WERI-Rb-1 (cell line): ENCODE data around the gene ZBTB14.
A peak's percentile ranks its signal among the peaks of the same experiment; 100 is the strongest.

ENCODE experiments used
- DNase-seq: peaks from one replicate; pipeline ENCODE4 v3.0.0-alpha.2; 2020
- H3K27ac ChIP-seq: fragments of 250-450 bp; sonication (Bioruptor Pico); 2 replicates; pipeline ENCODE4 v1.5.1; 2020; ENCODE audit warnings: mild to moderate bottlenecking, moderate library complexity
- H3K27me3 ChIP-seq: fragments of 250-450 bp; sonication (Bioruptor Pico); 2 replicates; pipeline ENCODE4 v1.5.1; 2021; ENCODE audit warnings: mild to moderate bottlenecking, low read depth, moderate library complexity; ENCODE audit not compliant: insufficient read depth, severe bottlenecking
- H3K36me3 ChIP-seq: fragments of 250-450 bp; sonication (Bioruptor Pico); 2 replicates; pipeline ENCODE4 v1.5.1; 2020; ENCODE audit warnings: mild to moderate bottlenecking, moderate library complexity
- H3K4me3 ChIP-seq: 2 replicates; pipeline ENCODE4 v1.5.1; 2011; ENCODE audit warnings: low read depth, mild to moderate bottlenecking, control low read depth, low read length
- H3K9me3 ChIP-seq: fragments of 250-450 bp; sonication (Bioruptor Pico); 2 replicates; pipeline ENCODE4 v1.5.1; 2021; ENCODE audit warnings: mild to moderate bottlenecking, moderate library complexity; ENCODE audit not compliant: severe bottlenecking
- TF ChIP-seq, protein P1 (sequence below): IDR thresholded peaks from 2 replicates; pipeline ENCODE4 v1.5.1; 2011; ENCODE audit warnings: low read depth, mild to moderate bottlenecking, control low read depth, inconsistent platforms, low read length

The ZBTB14 gene

DNA sequence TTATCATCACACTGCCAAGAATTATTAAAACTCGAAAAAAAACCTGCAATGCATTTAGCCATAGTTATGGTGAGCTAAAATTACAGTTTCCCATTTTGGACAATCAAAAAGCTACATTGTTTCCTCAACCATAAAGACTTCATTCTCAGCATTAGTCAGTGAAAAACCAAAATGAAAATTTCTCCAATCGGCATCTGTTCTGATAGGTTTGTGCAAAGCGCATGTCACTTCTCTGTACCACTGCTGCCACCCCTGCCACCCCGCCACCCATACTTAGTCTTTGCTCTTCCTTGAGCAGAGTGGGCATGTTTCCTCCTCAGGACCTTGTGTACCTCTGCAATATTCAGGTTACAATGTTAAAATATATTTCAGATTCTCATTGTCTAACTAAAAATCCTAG lies 7.1 kb upstream of the ZBTB14 start:
- no peak for DNase-seq
- Histone ChIP-seq H3K27ac (no peak overlapping the region), H3K9me3 (no peaks in the 10 kb centered on the region), H3K36me3 (no peaks in the 10 kb centered on the region), H3K27me3 (no peaks in the 10 kb centered on the region), H3K4me3 (no peak overlapping the region)
- TF ChIP-seq, protein P1, sequence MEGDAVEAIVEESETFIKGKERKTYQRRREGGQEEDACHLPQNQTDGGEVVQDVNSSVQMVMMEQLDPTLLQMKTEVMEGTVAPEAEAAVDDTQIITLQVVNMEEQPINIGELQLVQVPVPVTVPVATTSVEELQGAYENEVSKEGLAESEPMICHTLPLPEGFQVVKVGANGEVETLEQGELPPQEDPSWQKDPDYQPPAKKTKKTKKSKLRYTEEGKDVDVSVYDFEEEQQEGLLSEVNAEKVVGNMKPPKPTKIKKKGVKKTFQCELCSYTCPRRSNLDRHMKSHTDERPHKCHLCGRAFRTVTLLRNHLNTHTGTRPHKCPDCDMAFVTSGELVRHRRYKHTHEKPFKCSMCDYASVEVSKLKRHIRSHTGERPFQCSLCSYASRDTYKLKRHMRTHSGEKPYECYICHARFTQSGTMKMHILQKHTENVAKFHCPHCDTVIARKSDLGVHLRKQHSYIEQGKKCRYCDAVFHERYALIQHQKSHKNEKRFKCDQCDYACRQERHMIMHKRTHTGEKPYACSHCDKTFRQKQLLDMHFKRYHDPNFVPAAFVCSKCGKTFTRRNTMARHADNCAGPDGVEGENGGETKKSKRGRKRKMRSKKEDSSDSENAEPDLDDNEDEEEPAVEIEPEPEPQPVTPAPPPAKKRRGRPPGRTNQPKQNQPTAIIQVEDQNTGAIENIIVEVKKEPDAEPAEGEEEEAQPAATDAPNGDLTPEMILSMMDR: no peak

DNA sequence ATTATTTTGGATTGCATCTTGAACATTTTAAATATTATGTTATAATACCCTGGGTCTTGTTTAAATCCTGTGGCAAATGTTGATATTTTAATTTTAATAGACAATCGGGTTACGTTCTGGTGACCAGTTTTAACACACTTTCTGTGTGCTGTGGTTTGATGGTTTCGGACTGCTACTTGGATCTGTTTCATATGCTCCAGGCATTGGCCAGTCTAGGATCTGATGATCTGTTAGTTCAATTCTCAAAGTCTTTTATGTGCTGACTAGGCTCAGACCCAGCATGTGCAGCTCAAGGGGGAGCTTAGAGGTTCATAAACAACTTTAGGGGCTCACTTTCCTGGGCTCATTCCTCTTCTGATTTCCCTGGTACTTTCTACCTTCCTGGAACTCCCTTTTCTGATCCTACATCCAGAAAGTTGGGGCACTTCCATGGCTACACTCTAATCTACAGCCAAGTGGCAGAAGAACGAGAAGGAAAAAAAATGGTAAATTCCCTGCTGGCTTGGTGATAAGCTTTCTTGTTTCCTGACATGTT lies 5.0 kb upstream of the ZBTB14 start:
- no peaks in the 10 kb centered on the region for H3K36me3 ChIP-seq
- no peak overlapping the region for H3K27ac ChIP-seq
- no peaks in the 10 kb centered on the region for H3K9me3 ChIP-seq
- TF ChIP-seq, protein P1: no peak
- no peaks in the 10 kb centered on the region for H3K27me3 ChIP-seq
- no peak for DNase-seq
- H3K4me3 ChIP-seq: no peak overlapping the region

DNA sequence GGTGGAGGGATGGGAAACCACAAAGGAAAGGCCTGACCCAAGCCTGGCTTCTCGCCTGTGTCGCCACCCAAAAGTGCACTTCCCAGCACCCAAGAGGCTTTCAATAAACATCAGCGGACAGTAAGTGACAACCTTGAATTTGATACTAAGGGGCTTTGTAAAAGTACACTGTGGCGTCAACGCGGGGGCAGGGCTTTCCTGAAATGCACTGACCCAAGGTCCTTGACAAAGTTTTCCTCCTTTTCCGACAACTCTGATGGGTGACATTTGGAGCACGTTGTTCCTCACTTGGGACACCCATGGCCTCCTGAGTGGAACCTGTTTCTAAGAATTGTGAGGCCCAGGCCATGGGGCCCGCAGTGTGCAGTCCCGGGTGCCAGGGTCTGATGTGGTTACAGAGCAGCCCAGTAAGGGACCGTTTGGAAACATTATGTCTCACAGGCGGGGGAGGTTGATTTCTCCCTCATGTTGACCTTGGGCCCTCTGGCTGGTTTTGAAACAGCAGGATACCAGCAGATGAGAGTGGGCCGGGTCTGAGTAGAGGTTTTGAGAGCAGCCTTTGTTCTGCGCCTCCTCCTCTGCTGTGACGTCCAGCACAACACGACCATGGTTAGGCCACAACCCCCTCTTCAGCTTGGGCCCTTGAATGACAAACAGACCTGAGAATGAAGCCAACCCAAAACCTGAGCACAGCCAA lies 2.8 kb upstream of the ZBTB14 start:
- no peaks in the 10 kb centered on the region for H3K27me3 ChIP-seq
- no peak for DNase-seq
- no peaks in the 10 kb centered on the region for H3K36me3 ChIP-seq
- no peak overlapping the region for H3K27ac ChIP-seq
- no peak overlapping the region for H3K4me3 ChIP-seq
- no peaks in the 10 kb centered on the region for H3K9me3 ChIP-seq
- TF ChIP-seq, protein P1: no peak

DNA sequence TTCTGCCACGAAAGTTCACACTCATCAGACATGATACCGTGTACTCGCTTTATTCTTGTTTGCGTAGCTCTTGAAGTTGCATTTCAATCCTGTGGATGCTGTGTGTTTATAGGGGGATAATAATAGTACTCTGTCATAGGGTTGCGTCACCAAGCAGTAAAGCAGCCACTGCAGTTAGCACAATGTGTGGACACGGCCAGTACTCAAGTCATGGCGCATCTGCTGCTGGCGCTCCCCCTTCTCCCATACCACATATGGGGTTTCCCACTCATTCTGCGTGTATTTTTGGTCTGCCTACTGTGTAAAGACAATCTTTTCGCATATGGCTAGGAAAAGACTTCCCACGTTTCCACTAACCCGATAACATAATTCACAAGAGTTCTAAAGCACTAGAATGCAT lies 2.1 kb upstream of the ZBTB14 start:
- no peak for DNase-seq
- no peak overlapping the region for H3K27ac ChIP-seq
- no peak overlapping the region for H3K4me3 ChIP-seq
- H3K36me3 ChIP-seq: peaks cover 4% of the 10 kb centered on the region
- TF ChIP-seq, protein P1: no peak
- no peaks in the 10 kb centered on the region for H3K9me3 ChIP-seq
- no peaks in the 10 kb centered on the region for H3K27me3 ChIP-seq

DNA sequence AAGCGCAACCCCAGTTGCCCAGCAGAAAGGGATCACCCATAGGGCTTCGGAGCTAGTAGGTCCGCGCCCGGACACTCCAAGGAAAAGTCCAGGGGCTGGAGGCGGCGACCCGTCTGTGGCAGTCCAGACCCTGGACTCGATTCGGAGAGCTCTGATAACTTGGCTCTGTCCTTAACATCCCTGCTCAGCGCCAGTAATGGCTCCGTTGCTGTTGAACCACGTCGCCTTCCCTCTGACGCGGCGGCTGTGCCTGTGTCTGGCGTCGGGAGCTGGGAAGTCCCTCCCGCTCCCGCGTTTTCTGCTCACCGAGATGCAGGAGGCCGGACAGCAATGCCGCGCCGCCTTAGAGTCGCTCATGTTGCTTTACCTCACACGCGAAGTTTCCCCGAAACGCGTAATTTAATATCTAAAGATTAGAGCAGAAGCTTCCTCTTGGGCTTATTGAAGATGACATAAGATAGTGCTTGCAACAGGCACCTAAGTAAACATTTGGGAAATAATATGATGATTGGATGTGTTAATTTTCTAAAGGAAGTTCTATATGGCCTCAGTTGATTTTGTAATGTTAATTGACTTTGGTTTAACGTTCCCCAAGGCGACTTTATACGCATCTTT lies 1.3 kb upstream of the ZBTB14 start:
- Histone ChIP-seq H3K4me3 (peak overlapping the region; percentile 64), H3K27me3 (no peaks in the 10 kb centered on the region), H3K9me3 (no peaks in the 10 kb centered on the region), H3K36me3 (peaks cover 10% of the 10 kb centered on the region), H3K27ac (peak overlapping the region; percentile 92)
- TF ChIP-seq, protein P1: no peak
- peak; percentile 85 for DNase-seq
